Activated CD4-positive, alpha-beta T cell treated with anti-CD3 and anti-CD28 coated beads for 48 hours (primary cell): ENCODE measurements around the gene COX6A1.

Source experiments
- DNase-seq: peaks from one replicate; pipeline ENCODE4 v3.0.0-alpha.2; 2020

Gene COX6A1

GRCh38 chr12:120437735-120438494 is at the start of gene COX6A1:
Gene COX6A1, plus strand, starts transcription at chr12:120438113. Its CDS starts 14 bp downstream, at chr12:120438127.
- peak; percentile 99 for DNase-seq

- DNase-seq = no peak
These were observed 49.0 kb upstream of the COX6A1 start for GRCh38 chr12:120388691-120389481.

GRCh38 chr12:120390540-120391120 is 47.3 kb upstream of the COX6A1 start:
- DNase-seq = no peak

- DNase-seq = no peak
These were observed 43.2 kb upstream of the COX6A1 start for GRCh38 chr12:120394483-120395367.

- DNase-seq = no peak
These were observed 39.9 kb upstream of the COX6A1 start for GRCh38 chr12:120397824-120398540.

- no peak for DNase-seq
These were observed 38.4 kb upstream of the COX6A1 start for GRCh38 chr12:120399531-120399930.

GRCh38 chr12:120402217-120402616 is 35.7 kb upstream of the COX6A1 start:
- DNase-seq = no peak

- no peak for DNase-seq
These were observed 34.0 kb upstream of the COX6A1 start for GRCh38 chr12:120403869-120404268.

GRCh38 chr12:120404271-120404670 is 33.6 kb upstream of the COX6A1 start:
- no peak for DNase-seq

GRCh38 chr12:120406069-120406468 is 31.8 kb upstream of the COX6A1 start:
- no peak for DNase-seq

- DNase-seq = no peak
These were observed 31.4 kb upstream of the COX6A1 start for GRCh38 chr12:120406553-120406952.

- no peak for DNase-seq
These were observed 29.1 kb upstream of the COX6A1 start for GRCh38 chr12:120408771-120409170.

GRCh38 chr12:120412421-120412820 is 25.5 kb upstream of the COX6A1 start:
- no peak for DNase-seq

GRCh38 chr12:120413901-120414695 is 23.8 kb upstream of the COX6A1 start:
- no peak for DNase-seq

- DNase-seq = no peak
These were observed 21.3 kb upstream of the COX6A1 start for GRCh38 chr12:120416490-120417216.

- no peak for DNase-seq
These were observed 19.9 kb upstream of the COX6A1 start for GRCh38 chr12:120417917-120418580.

- no peak for DNase-seq
These were observed 16.2 kb upstream of the COX6A1 start for GRCh38 chr12:120421701-120422100.

- DNase-seq = no peak
These were observed 14.9 kb upstream of the COX6A1 start for GRCh38 chr12:120422892-120423456.

GRCh38 chr12:120425797-120426196 is 12.1 kb upstream of the COX6A1 start:
- DNase-seq = no peak
